NCI-H1694 (cell line): ENCODE data around the gene TMA7B.
A peak's percentile ranks its signal among the peaks of the same experiment; 100 is the strongest.

Experiments used
- DNase-seq: peaks from one replicate; lab custom pipeline; 2025; lab: John Stamatoyannopoulos, UW

Gene TMA7B

GRCh38 chr22:40001800-40002577, 41.8 kb downstream of the TMA7B start:
- DNase-seq: no peak

GRCh38 chr22:40002935-40003715, 42.9 kb downstream of the TMA7B start:
- DNase-seq: no peak

- DNase-seq: peak; percentile 41
Measured at GRCh38 chr22:40004836-40005235, 44.6 kb downstream of the TMA7B start.

- no peak for DNase-seq
Measured at GRCh38 chr22:40006641-40007040, 46.4 kb downstream of the TMA7B start.

GRCh38 chr22:40007853-40008710, 47.9 kb downstream of the TMA7B start:
- no peak for DNase-seq

- no peak for DNase-seq
Measured at GRCh38 chr22:40008726-40009291, 48.6 kb downstream of the TMA7B start.

- peak; percentile 56 for DNase-seq
Measured at GRCh38 chr22:40009292-40009774, 49.1 kb downstream of the TMA7B start.

GRCh38 chr22:40009951-40010671, 49.9 kb downstream of the TMA7B start:
- peak; percentile 78 for DNase-seq

GRCh38 chr22:40010746-40011145, 50.5 kb downstream of the TMA7B start:
- no peak for DNase-seq
